Adipocyte (in vitro differentiated cells): Measurements from ENCODE around the gene MUC5AC.

Source experiments
- DNase-seq: peaks from one replicate; pipeline ENCODE4 v3.0.0-alpha.2; 2015; ENCODE audit warnings: low read depth
- H3K27me3 ChIP-seq: replicated peaks from 2 replicates; pipeline ENCODE4 v1.7.0; 2013; ENCODE audit warnings: mild to moderate bottlenecking, low read length, moderate library complexity; ENCODE audit not compliant: control insufficient read depth, insufficient read depth
- H3K36me3 ChIP-seq: 2 replicates; pipeline ENCODE4 v1.7.0; 2013; ENCODE audit warnings: low read length, mild to moderate bottlenecking, moderate library complexity; ENCODE audit not compliant: control insufficient read depth, insufficient read depth, severe bottlenecking
- H3K4me1 ChIP-seq: 2 replicates; pipeline ENCODE4 v1.7.0; 2013; ENCODE audit warnings: mild to moderate bottlenecking, low read length, moderate library complexity; ENCODE audit not compliant: control insufficient read depth, insufficient read depth
- H3K4me3 ChIP-seq: 2 replicates; pipeline ENCODE4 v1.7.0; 2013; ENCODE audit warnings: mild to moderate bottlenecking, low read length, moderate library complexity
- H3K9ac ChIP-seq: 2 replicates; pipeline ENCODE4 v1.7.0; 2013; ENCODE audit warnings: mild to moderate bottlenecking, low read length, moderate library complexity
- H3K9me3 ChIP-seq: 2 replicates; pipeline ENCODE4 v1.7.0; 2013; ENCODE audit warnings: mild to moderate bottlenecking, low read length, moderate library complexity; ENCODE audit not compliant: control insufficient read depth

The MUC5AC gene

DNA sequence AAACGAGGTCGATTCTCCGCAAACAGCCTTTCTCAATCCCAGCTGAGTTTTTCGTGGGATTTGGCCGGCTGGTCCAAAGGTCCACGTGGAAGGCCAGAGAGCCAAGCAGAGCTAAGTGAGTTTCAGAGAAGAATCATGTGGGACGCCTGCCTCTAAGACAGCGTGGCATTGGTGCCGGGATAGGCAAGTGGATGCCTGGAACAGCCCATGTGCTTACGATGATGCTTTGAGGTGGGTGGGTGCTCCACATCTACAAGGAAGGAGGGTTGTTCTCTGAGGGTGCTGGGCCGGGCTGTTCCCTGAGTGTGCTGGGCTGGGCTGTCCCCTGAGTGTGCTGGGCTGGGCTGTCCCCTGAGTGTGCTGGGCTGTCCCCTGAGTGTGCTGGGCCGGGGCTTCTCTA, 41.6 kb upstream of the MUC5AC start:
- Histone ChIP-seq H3K4me3 (no peak overlapping the region), H3K9ac (no peak overlapping the region), H3K36me3 (no peaks in the 10 kb centered on the region), H3K9me3 (no peaks in the 10 kb centered on the region), H3K27me3 (peaks cover 15% of the 10 kb centered on the region), H3K4me1 (no peaks in the 10 kb centered on the region)
- DNase-seq, result no peak

DNA sequence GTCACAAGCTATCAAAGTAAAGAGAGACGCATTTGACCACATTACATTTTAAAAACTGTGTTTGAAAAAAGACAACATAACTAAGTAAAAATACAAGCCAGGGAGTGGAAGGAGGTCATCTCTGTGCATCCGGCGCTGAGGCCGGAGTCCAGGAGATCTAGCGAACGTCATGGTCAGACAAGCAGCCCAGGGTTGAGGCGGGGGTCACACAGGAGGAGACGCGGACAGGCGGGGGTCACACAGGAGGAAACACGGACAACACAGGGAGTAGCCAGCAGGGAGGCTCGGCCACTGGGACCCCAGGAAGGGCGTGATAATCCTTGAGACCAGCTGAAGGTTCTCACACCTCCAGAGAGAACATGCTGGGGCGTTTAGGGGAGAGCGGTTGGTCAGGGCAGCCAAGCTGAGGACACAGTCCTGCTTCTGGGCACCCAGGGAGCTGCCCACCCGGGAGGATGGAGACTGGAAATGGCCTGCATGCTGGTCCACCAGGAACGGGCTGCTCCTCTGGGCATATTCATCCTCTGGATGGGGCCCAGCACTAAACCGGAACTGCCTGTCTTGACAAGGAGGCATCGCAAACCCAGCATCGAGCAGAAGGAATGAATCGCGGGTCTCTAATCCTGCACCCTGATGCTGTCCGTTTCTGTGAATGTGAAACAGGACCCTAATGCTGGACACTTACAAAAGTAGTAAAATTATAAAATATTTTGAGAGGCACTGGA, 40.9 kb upstream of the MUC5AC start:
- H3K4me3 ChIP-seq, result no peak overlapping the region
- no peak overlapping the region for H3K9ac ChIP-seq
- peaks cover 18% of the 10 kb centered on the region for H3K27me3 ChIP-seq
- H3K9me3 ChIP-seq, result no peaks in the 10 kb centered on the region
- no peaks in the 10 kb centered on the region for H3K36me3 ChIP-seq
- no peaks in the 10 kb centered on the region for H3K4me1 ChIP-seq
- DNase-seq, result no peak

DNA sequence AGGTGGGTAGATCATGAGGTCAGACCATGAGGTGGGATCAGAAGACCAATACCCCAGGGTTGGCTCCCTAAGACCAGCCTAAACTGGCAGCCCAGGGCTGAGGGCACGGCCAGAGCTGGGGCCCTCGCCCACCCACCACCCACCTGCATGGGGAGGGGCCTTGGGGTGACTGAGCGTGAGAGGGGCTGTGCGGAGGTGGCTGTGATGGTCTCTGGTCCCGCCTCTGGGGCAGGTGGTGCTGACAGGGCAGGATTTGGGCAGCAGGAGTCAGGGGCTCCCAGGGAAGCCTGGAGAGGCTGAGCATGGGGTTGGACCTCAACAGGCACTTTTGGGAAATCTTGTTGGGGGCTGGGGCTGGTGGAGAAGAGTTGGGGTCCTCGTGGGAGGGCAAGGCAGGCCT, 39.8 kb upstream of the MUC5AC start:
- peaks cover 27% of the 10 kb centered on the region for H3K27me3 ChIP-seq
- no peak overlapping the region for H3K9ac ChIP-seq
- no peaks in the 10 kb centered on the region for H3K36me3 ChIP-seq
- no peak for DNase-seq
- no peak overlapping the region for H3K4me3 ChIP-seq
- no peaks in the 10 kb centered on the region for H3K4me1 ChIP-seq
- no peaks in the 10 kb centered on the region for H3K9me3 ChIP-seq

DNA sequence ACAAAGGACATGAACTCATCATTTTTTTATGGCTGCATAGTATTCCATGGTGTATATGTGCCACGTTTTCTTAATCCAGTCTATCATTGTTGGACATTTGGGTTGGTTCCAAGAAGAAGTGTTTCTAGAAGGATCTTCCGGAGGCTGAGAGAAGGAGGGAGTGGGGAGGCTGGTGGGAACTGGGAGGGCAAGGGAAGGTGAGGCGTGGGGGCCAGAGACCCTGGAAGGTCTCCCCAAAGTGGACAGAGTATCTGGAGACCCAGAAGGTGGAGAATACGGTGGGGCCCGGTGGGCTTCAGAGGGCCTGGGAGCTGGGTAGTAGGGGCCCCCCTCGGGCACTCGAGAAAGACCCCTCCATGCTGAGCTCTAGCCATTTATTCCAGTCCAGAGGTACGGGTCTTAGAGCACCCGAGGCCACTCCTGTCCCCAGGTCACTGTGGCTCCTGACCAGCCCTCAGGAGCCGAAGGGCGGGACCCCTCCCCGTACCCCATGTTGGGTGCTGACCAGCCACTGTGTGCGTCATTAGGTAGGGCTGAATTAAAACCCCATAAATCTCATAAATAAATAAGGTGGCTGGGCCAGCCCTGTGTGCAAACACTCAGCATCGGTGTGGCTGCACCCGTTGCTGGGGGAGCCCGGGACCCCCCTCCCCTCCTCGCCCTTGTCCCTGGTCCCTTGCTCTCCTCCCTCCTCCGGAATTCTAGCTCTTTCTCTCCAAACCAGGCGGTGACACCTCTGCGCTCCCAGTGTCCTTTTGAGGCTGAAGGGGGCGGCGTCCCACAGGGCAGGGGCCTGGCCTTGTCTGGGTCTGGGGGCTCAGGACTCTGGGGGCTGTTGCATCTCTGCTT, 38.8 kb upstream of the MUC5AC start:
- no peaks in the 10 kb centered on the region for H3K4me1 ChIP-seq
- no peak for DNase-seq
- H3K36me3 ChIP-seq, result no peaks in the 10 kb centered on the region
- H3K9me3 ChIP-seq, result no peaks in the 10 kb centered on the region
- no peak overlapping the region for H3K9ac ChIP-seq
- H3K4me3 ChIP-seq, result no peak overlapping the region
- H3K27me3 ChIP-seq, result peaks cover 37% of the 10 kb centered on the region

DNA sequence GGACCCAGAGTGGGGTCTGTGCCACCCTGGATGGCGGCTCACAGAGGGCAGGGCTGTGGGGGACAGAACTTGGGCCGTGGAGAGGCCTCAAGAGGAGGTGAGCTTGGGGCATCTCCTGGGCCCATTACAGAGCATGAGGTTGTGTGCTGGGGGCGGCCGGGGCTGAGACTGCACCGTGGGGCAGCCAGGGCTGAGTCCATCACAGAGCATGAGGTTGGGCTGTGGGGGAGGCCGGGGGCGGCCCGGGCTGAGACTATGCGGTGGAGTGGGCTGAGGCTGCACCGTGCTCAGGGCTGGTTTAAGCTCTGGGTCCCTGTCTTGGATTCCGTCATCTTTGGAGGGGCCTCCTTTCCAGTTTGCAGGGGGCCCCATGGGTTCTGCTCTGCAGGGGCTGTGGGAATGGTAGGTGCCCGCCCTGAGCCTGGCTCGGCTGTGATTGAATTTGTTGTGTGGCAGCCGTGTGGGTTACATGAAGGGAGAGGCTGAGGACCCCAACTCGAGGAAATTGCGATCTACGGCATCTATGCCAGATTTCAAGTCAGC, 38.1 kb upstream of the MUC5AC start:
- Histone ChIP-seq H3K4me3 (no peak overlapping the region), H3K4me1 (no peaks in the 10 kb centered on the region), H3K9me3 (peaks cover 5% of the 10 kb centered on the region), H3K9ac (no peak overlapping the region), H3K36me3 (no peaks in the 10 kb centered on the region), H3K27me3 (peaks cover 44% of the 10 kb centered on the region)
- DNase-seq, result no peak

DNA sequence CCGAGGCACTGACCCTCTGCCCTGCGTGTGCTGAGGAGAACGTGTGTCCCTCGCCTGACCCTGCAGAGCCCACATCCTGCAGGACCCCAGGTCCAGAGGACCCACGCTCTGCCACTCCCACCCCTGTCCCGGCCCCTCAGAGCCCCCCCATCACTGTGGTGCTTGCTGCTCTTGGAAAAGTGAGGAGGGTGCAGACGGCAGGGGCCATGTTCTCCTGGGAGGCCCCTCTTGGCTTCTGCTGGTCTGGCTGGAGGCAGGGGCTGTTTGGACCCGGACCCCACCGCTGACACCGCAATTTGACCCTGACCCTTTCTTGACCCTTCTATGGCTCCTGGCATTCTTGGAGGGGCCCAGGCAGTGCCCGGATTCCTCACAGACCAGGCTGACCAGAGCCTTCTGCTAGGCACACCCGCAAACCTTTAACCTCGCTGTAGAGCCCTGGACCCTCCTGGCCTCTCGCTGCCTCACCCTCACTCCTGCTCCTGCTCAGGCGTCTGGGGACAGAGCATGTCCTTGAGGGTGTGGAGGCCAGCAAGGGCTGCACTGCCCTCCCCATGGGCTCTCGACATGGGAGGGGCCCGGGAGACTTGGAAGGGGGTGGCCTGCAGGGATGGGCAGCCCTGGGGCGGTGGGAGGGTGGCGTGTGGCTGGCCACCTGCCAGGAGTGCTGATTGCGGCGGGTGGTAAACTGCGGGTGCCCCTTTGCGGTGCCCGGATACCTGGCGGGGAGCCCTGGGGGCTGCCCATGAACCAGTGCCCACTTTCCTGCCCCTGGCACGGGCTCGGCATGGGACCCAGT, 37.0 kb upstream of the MUC5AC start:
- no peak for DNase-seq
- peaks cover 43% of the 10 kb centered on the region for H3K27me3 ChIP-seq
- H3K9me3 ChIP-seq, result peaks cover 7% of the 10 kb centered on the region
- H3K36me3 ChIP-seq, result no peaks in the 10 kb centered on the region
- H3K4me3 ChIP-seq, result no peak overlapping the region
- H3K4me1 ChIP-seq, result no peaks in the 10 kb centered on the region
- no peak overlapping the region for H3K9ac ChIP-seq

DNA sequence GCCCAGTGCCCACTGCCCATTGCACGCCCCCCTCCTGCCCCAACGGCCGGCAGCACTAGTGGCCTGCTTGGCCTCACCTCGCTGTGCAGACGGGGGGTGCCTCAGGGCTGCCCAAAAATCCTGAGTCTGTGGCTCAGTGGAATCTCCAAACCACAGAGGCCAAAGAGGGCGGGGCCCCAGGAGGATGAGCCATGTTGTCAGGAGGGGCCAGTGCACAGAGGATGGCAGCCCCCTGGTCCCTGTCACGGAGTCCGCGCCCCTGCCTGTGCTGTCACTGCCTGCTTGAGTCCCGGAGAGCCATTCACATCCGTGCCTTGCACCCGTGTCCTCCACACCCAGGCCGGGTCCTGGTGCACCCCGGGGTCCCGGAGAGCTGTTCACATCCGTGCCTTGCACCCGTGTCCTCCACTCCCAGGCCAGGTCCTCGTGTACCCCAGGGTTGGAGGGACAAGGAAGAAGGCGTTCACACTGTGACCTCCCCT, 36.4 kb upstream of the MUC5AC start:
- Histone ChIP-seq H3K4me1 (no peaks in the 10 kb centered on the region), H3K9me3 (peaks cover 7% of the 10 kb centered on the region), H3K9ac (no peak overlapping the region), H3K36me3 (no peaks in the 10 kb centered on the region), H3K27me3 (peaks cover 43% of the 10 kb centered on the region), H3K4me3 (no peak overlapping the region)
- no peak for DNase-seq

DNA sequence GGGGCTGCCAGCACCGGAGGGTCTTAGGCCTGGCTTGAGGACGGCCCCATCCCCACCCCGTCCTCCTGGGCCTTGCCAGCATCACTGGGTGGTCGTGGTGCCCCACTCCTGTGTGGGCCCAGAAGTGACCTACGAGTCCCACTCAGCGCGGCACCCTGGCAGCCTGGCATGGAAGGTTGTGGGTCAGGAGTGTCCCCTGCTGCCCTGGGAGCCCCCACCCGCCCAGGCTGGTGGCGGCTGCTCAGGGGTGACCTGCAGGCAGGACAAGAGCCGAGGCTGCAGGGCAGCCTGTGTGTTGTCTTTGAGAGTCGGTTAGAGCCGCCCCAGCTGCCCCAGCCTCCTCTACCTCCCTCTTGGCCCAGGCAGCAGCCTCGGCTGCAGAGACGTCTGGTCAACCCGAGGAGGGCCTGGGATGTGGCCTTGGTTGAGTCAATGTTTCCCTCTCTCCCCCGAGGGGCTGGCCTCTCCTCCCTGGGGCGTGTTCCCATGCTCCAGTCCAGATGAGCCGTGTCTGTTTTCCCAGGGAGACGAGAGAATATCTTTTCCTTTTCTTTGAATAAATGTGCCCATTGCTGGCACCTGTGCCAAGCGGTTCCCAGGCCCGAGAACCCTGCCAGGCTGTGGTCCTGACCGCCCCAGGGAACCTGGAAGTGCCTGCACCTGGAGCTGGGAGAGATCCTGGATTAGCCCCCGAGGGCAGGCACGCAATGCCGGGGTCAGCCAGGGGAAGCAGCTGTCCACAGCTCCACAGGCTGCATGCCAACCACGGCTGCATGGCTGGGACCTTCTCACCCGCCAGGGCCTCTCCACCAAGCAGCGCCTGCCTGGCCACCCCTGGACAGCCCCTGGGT, 35.7 kb upstream of the MUC5AC start:
- Histone ChIP-seq H3K9ac (no peak overlapping the region), H3K36me3 (no peaks in the 10 kb centered on the region), H3K4me3 (no peak overlapping the region), H3K4me1 (no peaks in the 10 kb centered on the region), H3K9me3 (peaks cover 7% of the 10 kb centered on the region), H3K27me3 (peaks cover 48% of the 10 kb centered on the region)
- no peak for DNase-seq

DNA sequence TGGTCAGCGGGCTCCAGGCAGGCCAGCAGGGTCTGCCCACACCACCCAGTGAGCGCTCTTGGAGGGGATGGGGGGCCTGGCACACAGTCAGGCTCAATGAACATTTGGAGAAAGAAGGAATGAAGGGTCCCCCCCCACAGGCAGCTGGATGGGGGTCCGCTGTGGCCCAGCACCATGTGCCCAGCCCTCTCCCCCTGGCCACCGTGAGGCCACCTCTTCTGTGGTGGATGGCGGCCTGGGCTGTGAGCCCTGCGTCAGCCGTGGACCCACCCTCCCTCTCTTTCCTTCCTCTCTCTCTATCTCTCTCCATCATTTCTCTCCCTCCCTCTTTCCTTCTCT, 35.1 kb upstream of the MUC5AC start:
- peaks cover 51% of the 10 kb centered on the region for H3K27me3 ChIP-seq
- peaks cover 7% of the 10 kb centered on the region for H3K9me3 ChIP-seq
- no peaks in the 10 kb centered on the region for H3K36me3 ChIP-seq
- H3K4me1 ChIP-seq, result no peaks in the 10 kb centered on the region
- no peak overlapping the region for H3K4me3 ChIP-seq
- DNase-seq, result no peak
- no peak overlapping the region for H3K9ac ChIP-seq

DNA sequence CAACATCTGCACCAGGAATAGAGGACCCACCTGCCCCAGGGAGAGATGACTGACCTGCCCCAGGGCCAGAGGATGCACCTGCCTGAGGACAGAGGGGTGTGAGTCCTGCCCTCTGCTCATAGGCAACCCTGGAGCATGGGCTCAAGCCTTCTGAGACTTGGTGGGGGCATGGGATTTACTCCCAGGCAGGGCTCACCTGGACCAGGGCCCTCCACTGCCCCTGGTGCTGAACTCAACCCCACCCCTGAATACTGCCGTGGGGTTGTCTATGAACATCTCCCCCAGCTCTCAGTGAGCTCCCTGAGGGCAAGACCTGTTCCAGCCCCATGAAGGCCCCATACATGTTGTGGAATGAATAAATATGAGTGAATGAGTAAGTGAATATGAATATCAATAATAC, 33.8 kb upstream of the MUC5AC start:
- H3K4me1 ChIP-seq, result no peaks in the 10 kb centered on the region
- H3K4me3 ChIP-seq, result no peak overlapping the region
- no peak for DNase-seq
- H3K27me3 ChIP-seq, result peaks cover 56% of the 10 kb centered on the region
- H3K36me3 ChIP-seq, result no peaks in the 10 kb centered on the region
- no peak overlapping the region for H3K9ac ChIP-seq
- peaks cover 7% of the 10 kb centered on the region for H3K9me3 ChIP-seq
